HG03103 (cell line): ENCODE data around the gene POLK.
"Not testable (repeated sequence)": the region's sequence is repeated elsewhere in the genome, so short reads cannot be mapped to it uniquely, and the experiment has no call there.

ENCODE experiments used
- ATAC-seq: cut with Tn5 transposase; IDR thresholded peaks from one replicate; pipeline ENCODE4 v1.9.1; 2021; ENCODE audit warnings: low read depth; ENCODE audit not compliant: unreplicated experiment

The POLK gene

DNA sequence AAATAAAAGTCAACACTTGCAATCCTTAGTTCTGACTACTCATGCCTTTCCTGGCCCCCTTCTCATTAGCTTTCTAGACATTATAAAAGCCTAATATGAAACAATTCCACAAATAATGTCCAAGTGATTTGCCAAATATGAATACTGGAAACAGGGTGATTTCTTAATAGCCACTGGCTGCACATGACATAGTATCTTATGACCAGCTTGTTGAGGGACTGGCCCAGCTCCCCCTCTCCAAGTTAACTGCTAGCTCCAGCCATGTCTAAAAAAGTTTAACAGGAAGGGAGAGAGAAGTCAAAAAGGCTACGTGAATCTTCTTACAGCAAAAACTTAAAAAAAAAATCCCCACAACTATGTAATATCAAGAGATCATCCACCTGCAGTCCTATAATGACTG is 1.7 kb upstream of the POLK start:
- ATAC-seq, result no peak

DNA sequence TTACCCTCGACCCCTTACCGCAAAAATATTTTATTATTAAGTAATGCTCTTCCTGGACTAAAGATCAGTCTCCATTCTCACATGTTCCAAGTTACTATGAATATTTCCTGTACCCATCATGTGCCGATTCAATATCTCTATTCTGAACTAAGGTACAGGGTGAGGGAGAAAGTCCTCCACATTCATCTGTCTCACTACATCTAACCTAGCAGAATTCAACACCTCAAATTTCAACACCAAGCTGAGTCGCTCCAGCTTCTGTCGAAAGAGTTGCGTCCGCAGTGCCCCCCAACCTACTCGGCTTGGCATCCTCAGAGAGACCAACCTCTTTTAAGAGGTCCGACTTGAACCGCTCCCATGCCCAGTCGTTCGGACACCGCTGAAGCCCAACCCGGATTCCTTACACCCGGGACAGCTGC is 1.3 kb upstream of the POLK start:
- ATAC-seq, result no peak

DNA sequence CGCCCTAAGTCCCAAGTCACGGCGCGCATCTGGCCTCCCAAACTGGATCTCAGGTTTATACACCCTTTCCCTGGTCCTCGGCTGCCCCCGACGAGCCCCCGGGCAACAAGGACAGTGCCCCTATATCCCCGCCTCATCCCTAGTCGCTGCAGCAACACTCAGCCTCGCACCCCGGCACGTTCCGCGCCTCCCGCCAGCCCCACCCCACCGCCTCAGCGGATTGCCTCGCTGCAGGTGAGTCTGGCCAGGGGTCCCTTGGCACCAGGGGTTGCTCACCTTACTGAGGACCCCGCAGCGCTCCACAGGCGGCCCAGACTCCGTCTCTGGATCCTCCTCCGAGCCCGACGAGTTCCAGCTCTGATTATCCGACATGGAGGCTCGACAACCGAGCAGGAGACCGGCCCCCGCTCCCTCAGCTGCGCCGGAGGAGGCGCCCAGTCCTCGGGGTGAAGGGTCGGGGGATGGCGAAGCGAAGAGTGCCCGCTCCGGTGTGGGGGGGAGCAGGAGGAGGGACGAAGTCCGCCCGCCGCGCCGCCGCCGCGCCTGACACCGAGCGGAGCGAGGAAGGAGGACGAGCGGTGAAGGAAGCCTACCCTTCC is 756 bp upstream of the POLK start:
- peak; percentile 8 for ATAC-seq

DNA sequence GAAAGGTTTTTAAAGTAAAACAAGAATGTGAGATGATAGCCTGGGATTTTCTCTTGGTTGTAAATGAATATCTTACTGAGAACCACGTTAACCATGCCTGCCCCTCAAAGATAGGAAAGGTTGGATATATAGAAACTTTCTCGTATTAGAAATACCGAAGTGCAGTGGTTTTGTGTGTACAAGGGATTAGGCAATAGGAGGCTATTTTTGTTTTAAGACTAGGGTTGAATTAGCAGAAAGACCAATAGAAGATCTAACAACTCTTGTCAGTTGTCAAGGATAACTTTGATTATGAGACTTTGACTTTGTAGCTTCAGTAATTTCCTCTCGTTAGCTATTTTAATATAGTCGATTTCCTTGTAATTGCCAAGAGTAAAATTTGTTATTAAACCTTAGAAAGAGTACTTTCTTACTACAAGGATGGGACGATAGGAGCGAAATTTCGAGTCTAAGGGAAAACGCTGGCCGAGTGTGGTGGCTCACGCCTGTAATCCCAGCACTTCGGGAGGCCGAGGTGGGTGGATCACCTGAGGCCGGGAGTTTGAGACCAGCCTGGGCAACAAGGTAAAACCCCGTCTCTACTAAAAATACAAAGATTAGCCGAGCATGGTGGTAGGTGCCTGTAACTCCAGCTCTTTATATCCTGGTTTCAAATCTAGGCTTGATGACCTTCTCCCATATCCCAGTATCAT is 838 bp downstream of the POLK start:
- no peak for ATAC-seq

DNA sequence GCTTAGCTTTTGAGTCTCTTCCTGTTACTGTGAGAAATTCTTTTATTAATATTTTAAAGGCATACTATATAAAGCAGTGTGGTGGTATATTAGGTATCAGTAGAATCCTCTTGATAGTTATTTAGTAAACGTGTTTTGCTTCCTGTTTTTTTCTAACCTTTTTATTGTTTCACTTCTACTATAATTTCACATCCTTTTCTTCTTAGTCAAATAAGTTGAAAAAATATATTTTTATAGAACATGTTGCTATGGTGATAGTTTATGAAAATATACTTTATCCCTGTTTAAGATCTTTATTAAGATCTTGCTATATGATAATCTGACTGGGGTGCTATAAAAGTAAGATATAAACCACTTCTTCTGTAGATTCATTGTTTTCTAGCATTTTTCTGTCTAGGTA is 2.1 kb downstream of the POLK start:
- no peak for ATAC-seq

DNA sequence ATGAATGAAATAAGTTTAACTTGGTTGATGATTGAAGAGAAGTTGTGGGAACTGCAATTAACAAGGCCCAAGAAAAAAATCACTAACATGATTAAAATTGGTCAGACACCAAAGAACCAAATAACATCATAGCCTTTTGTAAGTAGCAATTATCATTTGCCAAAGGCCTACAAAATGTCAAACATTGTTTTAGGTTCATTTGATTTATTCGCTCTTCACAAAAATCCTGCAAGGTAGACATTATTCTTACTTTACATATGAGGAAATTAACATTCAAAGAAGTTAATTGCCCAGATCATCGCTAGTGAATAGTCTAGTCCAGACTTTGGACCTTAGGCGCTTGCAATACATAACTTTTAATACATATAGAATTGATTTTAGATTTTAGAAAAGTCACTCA is 2.6 kb downstream of the POLK start:
- ATAC-seq, result no peak

DNA sequence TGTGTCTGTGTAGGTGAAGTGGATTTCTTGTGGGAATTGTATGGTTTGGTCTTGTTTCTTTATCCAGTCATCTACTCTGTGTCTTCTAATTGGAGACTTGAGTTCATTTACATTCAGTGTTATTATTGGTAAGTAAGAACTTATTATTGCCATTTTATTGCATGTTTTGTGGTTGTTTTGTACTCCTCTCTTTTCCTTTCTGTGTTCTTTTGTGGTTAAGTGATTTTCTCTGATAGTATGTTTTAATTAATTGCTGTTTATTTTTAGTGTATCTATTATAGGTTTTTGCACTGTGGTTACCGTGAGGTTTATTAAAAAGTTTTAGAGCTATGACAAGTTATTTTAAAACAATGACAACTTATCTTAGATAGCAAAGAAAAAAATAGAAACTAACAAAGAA is 8.1 kb downstream of the POLK start:
- no peak for ATAC-seq

DNA sequence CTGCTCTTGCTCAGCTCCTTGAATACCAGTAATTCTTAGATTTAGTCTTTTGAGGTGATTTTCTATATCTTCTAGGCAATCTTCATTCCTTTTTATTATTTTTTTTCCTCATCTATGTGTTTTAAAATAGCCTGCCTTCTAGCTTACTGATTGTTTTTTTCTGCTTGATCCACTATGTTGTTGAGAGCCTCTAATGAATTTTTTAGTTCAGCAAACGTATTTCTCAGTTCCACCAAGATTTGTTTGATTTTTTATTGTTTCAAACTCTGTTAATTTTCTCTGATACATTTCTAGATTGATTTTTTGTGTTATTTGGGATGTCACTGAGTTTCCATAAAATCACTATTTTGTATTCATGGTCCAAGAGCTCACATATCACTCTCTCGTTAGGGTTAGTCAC is 9.5 kb downstream of the POLK start:
- no peak for ATAC-seq

DNA sequence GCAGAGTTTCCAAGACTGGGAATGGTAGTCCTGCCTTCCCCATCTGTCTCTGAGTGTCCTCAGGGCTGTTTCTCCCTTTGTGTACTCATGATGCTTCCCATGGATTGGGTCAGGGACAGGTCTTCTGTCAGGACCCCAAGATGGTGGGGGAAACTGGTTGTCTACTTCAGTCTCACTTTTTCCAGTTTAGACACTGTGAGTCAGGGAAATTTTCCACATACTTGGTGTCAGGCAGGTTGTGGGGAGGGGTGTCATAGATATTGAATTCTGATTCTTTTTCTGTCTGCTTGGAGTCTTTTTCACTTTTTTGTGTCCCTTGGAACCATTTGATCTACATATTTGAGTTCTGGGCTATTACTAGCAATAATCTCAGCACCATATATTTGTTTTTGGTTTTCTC is 10.3 kb downstream of the POLK start:
- no peak for ATAC-seq

DNA sequence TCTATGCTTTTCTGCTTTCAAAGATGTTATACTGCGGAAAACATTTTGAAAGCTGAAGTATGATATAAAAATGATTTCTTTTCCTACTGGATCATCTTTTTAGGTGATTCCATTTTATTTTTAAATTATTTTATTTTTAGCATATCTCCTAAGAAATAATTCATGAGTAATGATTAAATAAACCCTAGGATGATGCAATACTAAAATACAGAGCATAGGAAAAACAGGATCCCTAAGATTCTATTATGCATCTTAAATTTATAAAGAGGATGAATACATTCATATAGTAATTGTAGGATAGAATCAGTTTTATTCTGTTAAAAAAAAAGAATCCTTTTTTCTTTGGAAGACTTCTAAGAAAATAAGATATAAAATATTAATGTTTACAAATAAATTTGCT is 10.9 kb downstream of the POLK start:
- no peak for ATAC-seq

DNA sequence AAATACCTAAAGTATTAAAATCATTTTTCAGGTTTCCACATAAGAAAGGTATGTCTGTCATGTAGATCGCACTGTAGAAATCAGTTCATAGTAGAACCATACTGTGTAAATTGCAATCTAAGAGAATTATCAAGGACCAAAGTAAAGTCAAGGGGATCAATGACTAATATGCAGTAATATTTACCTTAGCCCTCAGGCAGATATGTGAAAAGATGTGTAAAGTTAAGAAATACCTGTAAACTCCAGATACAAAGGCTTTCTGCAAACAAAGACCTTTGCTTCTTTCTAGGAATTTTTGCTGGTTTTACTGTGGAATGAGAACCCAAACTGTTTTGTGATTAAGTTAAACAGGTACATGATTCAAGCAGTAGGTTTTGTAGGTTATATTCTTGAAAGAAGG is 11.6 kb downstream of the POLK start:
- ATAC-seq, result no peak

DNA sequence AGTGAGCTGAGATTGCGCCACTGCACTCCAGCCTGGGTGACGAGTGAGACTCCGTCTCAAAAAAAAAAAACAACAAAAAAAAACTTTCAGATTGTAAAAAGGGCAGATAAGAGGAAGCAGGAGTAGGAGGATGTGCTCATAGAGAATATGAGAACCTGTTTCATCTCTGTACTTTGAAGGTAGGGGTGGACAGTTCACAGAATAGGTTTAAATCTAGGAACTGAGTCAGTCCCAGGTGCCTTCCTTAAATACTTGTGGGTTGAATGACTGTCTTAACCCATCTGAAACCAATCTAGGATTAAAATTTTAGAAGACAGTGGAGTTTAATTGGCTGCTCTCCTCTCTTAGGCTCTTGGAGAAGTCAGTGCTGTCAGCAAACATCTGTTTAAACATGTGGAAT is 12.4 kb downstream of the POLK start:
- peak; percentile 83 for ATAC-seq

DNA sequence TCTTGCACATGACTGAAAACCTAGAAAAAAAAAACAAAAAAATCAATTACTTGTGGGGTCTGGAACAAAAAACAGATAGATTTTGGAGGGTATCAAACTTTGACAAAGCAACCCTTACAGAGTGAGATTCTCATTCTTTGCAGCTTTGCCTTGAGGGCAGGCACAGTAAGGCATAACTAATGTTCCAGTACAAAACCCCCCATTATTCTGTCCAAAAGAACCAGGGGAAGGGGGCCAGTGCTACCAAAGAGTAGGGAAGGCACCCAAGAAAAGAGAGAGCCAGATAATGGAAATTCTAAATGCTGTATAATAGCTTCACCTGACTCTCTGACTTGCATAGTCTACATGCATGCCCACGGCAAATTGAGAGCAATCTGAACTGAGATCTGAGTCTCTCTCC is 12.9 kb downstream of the POLK start:
- ATAC-seq, result no peak

DNA sequence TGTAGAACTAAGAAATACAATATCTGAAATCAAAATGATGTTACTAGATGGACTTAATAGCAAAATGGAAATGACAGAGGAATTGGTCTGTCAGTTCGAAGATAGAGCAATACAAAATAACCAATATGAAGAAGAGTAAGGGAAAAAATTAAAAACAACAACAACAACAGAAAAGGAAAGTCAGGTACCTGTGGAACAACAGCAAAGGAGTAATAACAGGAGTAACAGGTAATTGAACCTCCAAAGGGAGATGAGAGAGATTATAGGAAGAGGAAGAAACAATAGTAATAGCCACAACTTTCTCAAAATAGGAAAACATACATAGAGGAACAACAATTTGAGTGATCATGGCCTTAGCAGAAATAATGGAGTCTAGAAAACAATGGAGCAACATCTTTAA is 13.7 kb downstream of the POLK start:
- ATAC-seq, result no peak

DNA sequence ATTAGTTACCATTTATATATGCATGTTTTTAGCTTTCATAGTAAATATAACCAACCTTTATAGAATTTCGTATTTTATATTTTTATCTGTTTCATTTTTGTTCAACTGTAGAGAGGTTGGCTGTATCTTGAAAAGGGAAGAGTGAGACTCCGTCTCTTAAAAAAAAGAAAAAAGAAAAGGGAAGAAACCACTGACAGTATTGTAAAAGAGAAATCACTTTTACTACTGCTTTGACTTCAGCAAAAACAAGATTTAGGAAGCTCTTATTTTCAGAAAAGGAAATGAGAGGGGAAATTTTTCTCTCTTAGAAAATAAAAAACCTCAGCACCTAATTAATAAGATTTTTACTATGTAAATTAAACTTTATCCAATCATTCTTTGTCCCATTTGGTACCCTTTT is 14.4 kb downstream of the POLK start:
- no peak for ATAC-seq

DNA sequence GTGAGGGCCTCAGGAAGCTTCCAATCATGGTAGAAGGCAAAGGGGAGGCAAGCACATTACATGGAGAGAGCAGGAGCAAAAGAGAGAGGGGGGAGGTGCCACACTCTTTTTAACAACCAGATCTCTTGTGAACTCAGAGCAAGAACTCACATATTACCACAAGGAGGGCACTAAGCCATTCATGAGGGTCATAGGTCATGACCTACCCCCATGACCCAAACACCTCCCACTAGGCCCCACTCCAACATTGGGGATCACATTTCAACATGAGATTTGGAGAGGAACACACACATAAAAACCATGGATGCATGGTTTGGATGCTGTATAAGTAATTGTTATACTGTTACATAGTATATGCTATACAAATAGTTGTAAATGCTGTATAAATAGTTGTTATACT is 17.5 kb downstream of the POLK start:
- no peak for ATAC-seq

DNA sequence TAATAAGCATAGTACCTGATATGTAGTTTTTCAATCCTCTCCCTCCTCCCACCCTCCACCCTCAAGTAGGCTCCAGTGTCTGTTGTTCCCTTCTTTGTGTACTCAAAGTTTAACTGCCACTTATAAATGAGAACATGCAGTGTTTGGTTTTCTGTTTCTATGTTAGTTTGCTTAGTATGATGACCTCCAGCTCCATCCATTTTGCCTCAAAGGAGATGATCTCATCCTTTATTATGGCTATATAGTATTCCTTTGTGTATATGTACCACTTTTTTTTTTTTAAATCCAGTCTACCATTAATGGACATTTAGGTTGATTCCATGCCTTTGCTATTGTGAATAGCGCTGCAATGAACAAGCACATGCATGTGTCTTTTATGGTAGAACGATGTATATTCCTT is 20.5 kb downstream of the POLK start:
- ATAC-seq, result no peak

DNA sequence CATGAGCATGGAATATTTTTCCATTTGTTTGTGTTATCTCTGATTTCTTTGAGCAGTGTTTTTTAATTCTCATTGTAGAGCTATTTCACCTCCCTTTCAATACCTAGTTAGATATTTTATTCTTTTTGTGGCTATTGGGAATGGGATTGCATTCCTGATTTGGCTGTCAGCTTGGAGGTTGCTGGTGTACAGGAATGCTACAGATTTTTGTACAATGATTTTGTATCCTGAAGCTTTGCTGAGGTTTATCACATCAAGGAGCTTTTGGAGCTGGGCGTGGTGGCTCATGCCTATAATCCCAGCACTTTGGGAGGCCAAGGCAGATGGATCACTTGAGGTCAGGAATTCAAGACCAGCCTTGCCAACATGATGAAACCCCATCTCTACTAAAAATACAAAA is 22.0 kb downstream of the POLK start:
- not testable (repeated sequence) for ATAC-seq

DNA sequence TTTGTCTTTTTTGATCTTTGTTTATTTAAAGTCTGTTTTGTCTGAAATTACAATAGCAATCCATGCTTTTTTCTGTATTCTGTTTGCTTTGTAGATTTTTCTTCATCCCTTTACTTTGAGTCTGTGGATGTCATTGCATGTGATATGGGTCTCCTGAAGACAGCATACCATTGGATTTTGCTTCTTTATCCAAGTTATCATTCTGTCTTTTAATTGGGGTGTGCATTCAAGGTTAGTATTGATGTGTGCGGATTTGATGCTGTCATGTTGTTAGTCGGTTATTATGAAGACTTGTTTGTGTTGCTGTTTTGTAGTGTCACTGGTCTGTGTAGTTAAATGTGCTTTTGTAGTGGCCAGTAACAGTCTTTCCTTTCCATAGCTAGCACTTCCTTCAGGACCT is 23.0 kb downstream of the POLK start:
- no peak for ATAC-seq

DNA sequence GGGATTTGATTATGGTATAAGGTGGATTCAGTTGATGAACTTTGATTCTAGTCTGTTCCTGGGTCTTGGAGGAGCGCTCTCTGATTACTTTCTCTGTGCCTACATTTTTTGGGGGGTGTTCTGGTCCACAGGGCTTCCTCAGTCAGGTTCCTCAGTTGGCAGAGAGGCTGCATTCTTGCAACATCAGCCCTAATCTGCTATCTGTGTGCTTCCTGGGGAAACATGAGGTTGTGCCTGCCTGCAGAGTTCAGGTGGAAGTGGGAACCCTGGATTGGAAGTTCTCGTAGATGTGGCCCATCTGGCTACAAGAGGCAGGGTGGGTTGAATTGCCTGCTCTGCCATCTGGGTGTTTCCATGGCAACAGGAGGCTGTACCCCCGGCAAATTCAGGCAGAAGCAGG is 24.5 kb downstream of the POLK start:
- no peak for ATAC-seq

DNA sequence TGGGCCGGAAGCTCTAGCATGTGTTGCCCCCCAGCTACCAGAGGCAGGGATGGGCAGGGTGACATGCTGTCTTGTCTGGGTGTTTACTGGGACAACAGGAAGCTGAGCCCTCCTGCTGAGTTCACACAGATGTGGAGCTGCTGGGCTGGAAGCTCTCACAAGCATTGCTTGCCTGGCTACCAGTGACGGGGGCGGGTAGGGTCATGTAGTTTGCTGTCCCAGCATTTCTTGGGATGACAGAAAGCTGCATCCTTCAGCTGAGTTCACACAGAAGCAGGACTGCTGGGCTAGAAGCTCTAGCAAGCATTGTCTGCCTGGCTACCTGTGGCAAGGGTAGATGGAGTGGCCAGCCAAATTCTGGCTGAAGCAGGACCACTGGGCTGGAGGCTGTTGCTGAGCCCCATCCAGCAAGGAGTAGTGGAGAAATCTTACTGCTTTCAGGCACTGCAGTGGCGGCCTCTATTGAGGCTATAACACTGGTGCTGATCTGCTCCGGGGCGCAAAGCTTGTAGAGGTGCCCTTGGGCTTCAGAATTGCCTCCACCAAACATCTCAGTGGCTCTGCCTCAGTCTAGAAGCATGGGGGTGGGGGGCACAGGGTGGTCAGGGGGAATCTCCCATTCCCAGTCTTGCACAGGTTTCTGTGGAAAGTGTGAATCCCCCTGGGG is 25.1 kb downstream of the POLK start:
- no peak for ATAC-seq

DNA sequence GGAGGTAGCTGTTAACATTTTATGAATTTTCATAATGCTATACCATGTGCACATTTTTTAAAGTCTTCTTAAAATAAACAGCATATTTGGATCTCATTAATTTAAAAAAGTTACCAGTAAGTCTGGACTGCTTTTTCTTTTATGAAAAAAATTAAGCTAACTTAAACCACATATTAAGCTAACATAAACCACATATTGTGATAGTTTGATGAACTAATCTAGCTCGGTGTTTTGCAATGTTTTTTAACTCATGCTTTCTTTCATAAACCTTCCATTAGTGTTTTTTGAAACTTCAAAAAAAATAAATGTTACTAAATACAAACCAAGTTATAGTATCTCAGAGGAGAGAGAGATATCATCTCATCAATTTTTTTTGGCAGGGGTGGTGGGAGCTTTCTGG is 26.5 kb downstream of the POLK start:
- ATAC-seq, result no peak
